GM19099 (cell line): Measurements from ENCODE around the gene MEDAG.

Source experiments
- POLR2A ChIP-seq: IDR thresholded peaks from 3 replicates; pipeline ENCODE4 v1.6.1; 2011; ENCODE audit warnings: low read depth; ENCODE audit not compliant: insufficient read length; ENCODE audit errors: extremely low read depth

Gene MEDAG

GRCh38 chr13:30870049-30870884 is 35.8 kb upstream of the MEDAG start:
- TF ChIP-seq POLR2A = no peak

- TF ChIP-seq POLR2A = no peak
Measured at GRCh38 chr13:30870916-30871587, 35.0 kb upstream of the MEDAG start.

- TF ChIP-seq POLR2A = no peak
Measured at GRCh38 chr13:30871588-30872275, 34.3 kb upstream of the MEDAG start.

GRCh38 chr13:30872276-30872594 is 33.8 kb upstream of the MEDAG start:
- TF ChIP-seq POLR2A = no peak

GRCh38 chr13:30872685-30873461 is 33.2 kb upstream of the MEDAG start:
- TF ChIP-seq POLR2A = no peak

GRCh38 chr13:30873499-30873898 is 32.6 kb upstream of the MEDAG start:
- no peak for TF ChIP-seq POLR2A

- TF ChIP-seq POLR2A = no peak
Measured at GRCh38 chr13:30874111-30874510, 32.0 kb upstream of the MEDAG start.

- no peak for TF ChIP-seq POLR2A
Measured at GRCh38 chr13:30874561-30874960, 31.5 kb upstream of the MEDAG start.

- TF ChIP-seq POLR2A = no peak
Measured at GRCh38 chr13:30877335-30877734, 28.7 kb upstream of the MEDAG start.

- TF ChIP-seq POLR2A = no peak
Measured at GRCh38 chr13:30880151-30880855, 25.8 kb upstream of the MEDAG start.

GRCh38 chr13:30880856-30881155 is 25.3 kb upstream of the MEDAG start:
- TF ChIP-seq POLR2A = no peak

GRCh38 chr13:30881191-30881651 is 24.9 kb upstream of the MEDAG start:
- no peak for TF ChIP-seq POLR2A

GRCh38 chr13:30882026-30882850 is 23.8 kb upstream of the MEDAG start:
- TF ChIP-seq POLR2A = no peak
